Endodermal cell (in vitro differentiated cells): ENCODE measurements around the gene GOLGA5. TPM values are rescaled to one million over a fixed set of nuclear protein-coding genes. Genes with fewer than 3 reads are reported as not detected.
"Not testable (repeated sequence)": the region's sequence is repeated elsewhere in the genome, so short reads cannot be mapped to it uniquely, and the experiment has no call there.

ENCODE experiments used
- DNase-seq: peaks from one replicate; pipeline ENCODE4 v3.0.0-alpha.2; 2017
- H3K27ac ChIP-seq: 2 replicates; pipeline ENCODE4 v1.5.1; 2013; ENCODE audit warnings: mild to moderate bottlenecking, low read depth, low read length, moderate library complexity
- H3K27me3 ChIP-seq: 2 replicates; pipeline ENCODE4 v1.6.1; 2013; ENCODE audit warnings: mild to moderate bottlenecking, low read length, moderate library complexity; ENCODE audit not compliant: insufficient read depth, control insufficient read depth, poor library complexity, severe bottlenecking
- H3K36me3 ChIP-seq: 2 replicates; pipeline ENCODE4 v1.7.0; 2013; ENCODE audit warnings: mild to moderate bottlenecking, low read length, moderate library complexity; ENCODE audit not compliant: control insufficient read depth, insufficient read depth
- H3K4me1 ChIP-seq: one replicate; pipeline ENCODE4 v1.7.0; 2013; ENCODE audit warnings: low read length; ENCODE audit not compliant: control insufficient read depth, insufficient read depth
- H3K4me3 ChIP-seq: 2 replicates; pipeline ENCODE4 v1.5.1; 2013; ENCODE audit warnings: mild to moderate bottlenecking, low read length, moderate library complexity
- H3K9ac ChIP-seq: 2 replicates; pipeline ENCODE4 v1.6.1; 2013; ENCODE audit warnings: mild to moderate bottlenecking, low read length, moderate library complexity; ENCODE audit not compliant: poor library complexity, severe bottlenecking; ENCODE audit errors: extremely low read depth
- H3K9me3 ChIP-seq: 2 replicates; pipeline ENCODE4 v1.6.1; 2013; ENCODE audit warnings: mild to moderate bottlenecking, low read length, moderate library complexity; ENCODE audit not compliant: control insufficient read depth
- H3K27ac Mint-ChIP-seq: 2 replicates; pipeline ENCODE4 v1.8.0; 2020; ENCODE audit warnings: mixed read lengths
- H3K27me3 Mint-ChIP-seq: 2 replicates; pipeline ENCODE4 v1.8.0; 2021; ENCODE audit warnings: mild to moderate bottlenecking, mixed read lengths; ENCODE audit not compliant: insufficient read depth
- H3K36me3 Mint-ChIP-seq: 2 replicates; pipeline ENCODE4 v1.8.0; 2020; ENCODE audit warnings: low read depth, mixed read lengths
- H3K4me1 Mint-ChIP-seq: 2 replicates; pipeline ENCODE4 v1.8.0; 2020; ENCODE audit warnings: mixed read lengths
- H3K4me3 Mint-ChIP-seq: 2 replicates; pipeline ENCODE4 v1.8.0; 2020; ENCODE audit warnings: mild to moderate bottlenecking, moderate library complexity, mixed read lengths
- H3K9me3 Mint-ChIP-seq: 2 replicates; pipeline ENCODE4 v1.8.0; 2020; ENCODE audit warnings: mild to moderate bottlenecking, mixed read lengths
- WGBS, 2 experiments: methylation state at CpG; one replicate each; pipeline versions ENCODE4 v1.1.5 to v1.1.7; 2013; ENCODE audit warnings: missing lambda C conversion rate in 2 of 2, mixed read lengths in 1 of 2; ENCODE audit not compliant: insufficient coverage in 1 of 2, insufficient read length in 1 of 2; 5-methylcytosine and 5-hydroxymethylcytosine counted together
- total RNA-seq, 2 donors: library from RNA; stranded (reverse); fragmentation: NEBNext Ultra II Directional in 1 of 2; extraction: Animal tissue kit (Norgen Biotek cat#: 25700) in 1 of 2; gene quantifications; 2 replicates in 1 of 2; 3 replicates in 1 of 2; pipeline ENCODE4 v1.2.1, GENCODE V29; 2021
- TF ChIP-seq, protein P1 (sequence below): fragments of 200-600 bp; sonication (generic); conservative IDR thresholded peaks from 2 replicates; pipeline ENCODE4 v1.5.0; 2021; ENCODE audit warnings: antibody characterized with exemption, mild to moderate bottlenecking

The GOLGA5 gene
- total RNA-seq, 2 donors from 2014 or later: 29.3 to 41.1 TPM

DNA sequence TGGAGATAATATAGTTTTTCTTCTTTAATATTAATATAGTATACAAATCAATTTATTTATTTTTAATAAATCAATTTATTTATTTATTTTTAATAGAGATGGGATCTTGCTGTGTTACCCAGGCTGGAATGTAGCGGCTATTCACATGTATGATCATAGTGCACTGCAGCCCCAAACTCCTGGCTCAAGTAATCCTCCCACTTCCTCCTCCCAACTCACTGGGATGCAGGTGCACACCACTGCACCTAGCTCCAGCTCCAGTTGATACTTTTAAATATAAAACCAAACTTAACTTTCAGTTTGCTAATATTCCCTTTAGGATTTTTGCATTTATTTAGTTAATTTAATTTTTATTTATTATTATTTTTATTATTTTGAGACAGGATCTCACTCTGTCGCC, 8.6 kb downstream of the GOLGA5 start:
- Histone ChIP-seq H3K4me3 (no peak overlapping the region), H3K27me3 (no peaks in the 10 kb centered on the region), H3K36me3 (peaks cover 44% of the 10 kb centered on the region), H3K9me3 (no peaks in the 10 kb centered on the region), H3K9ac (no peak overlapping the region), H3K4me1 (no peaks in the 10 kb centered on the region), H3K27ac (no peak overlapping the region)
- Mint-ChIP-seq H3K4me3 (no peak overlapping the region), H3K9me3 (no peaks in the 10 kb centered on the region), H3K27me3 (no peaks in the 10 kb centered on the region), H3K4me1 (peaks cover 6% of the 10 kb centered on the region), H3K27ac (no peak overlapping the region), H3K36me3 (peaks cover 52% of the 10 kb centered on the region)
- TF ChIP-seq, protein P1, sequence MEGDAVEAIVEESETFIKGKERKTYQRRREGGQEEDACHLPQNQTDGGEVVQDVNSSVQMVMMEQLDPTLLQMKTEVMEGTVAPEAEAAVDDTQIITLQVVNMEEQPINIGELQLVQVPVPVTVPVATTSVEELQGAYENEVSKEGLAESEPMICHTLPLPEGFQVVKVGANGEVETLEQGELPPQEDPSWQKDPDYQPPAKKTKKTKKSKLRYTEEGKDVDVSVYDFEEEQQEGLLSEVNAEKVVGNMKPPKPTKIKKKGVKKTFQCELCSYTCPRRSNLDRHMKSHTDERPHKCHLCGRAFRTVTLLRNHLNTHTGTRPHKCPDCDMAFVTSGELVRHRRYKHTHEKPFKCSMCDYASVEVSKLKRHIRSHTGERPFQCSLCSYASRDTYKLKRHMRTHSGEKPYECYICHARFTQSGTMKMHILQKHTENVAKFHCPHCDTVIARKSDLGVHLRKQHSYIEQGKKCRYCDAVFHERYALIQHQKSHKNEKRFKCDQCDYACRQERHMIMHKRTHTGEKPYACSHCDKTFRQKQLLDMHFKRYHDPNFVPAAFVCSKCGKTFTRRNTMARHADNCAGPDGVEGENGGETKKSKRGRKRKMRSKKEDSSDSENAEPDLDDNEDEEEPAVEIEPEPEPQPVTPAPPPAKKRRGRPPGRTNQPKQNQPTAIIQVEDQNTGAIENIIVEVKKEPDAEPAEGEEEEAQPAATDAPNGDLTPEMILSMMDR: no peak
- no peak for DNase-seq
- WGBS, 2 experiments: 83 to 91% methylated on average over 1 to 2 of the region's 2 CpGs

GRCh38 chr14:92813201-92813600, 19.1 kb downstream of the GOLGA5 start:
- H3K36me3 ChIP-seq: peaks cover 84% of the 10 kb centered on the region
- TF ChIP-seq, protein P1: no peak
- H3K4me1 ChIP-seq: no peaks in the 10 kb centered on the region
- H3K27me3 ChIP-seq: no peaks in the 10 kb centered on the region
- no peak for DNase-seq
- H3K27me3 Mint-ChIP-seq: no peaks in the 10 kb centered on the region
- H3K9me3 Mint-ChIP-seq: no peaks in the 10 kb centered on the region
- H3K27ac Mint-ChIP-seq: no peak overlapping the region
- H3K4me3 ChIP-seq: no peak overlapping the region
- H3K9me3 ChIP-seq: no peaks in the 10 kb centered on the region
- no peak overlapping the region for H3K27ac ChIP-seq
- no peak overlapping the region for H3K9ac ChIP-seq
- WGBS, 2 experiments: 95 to 100% methylated on average over 2 to 3 of the region's 3 CpGs
- H3K4me1 Mint-ChIP-seq: no peaks in the 10 kb centered on the region
- peaks cover 33% of the 10 kb centered on the region for H3K36me3 Mint-ChIP-seq
- no peak overlapping the region for H3K4me3 Mint-ChIP-seq

- no peaks in the 10 kb centered on the region for H3K9me3 ChIP-seq
- no peaks in the 10 kb centered on the region for H3K4me1 ChIP-seq
- H3K36me3 ChIP-seq: peaks cover 73% of the 10 kb centered on the region
- H3K9ac ChIP-seq: no peak overlapping the region
- peaks cover 52% of the 10 kb centered on the region for H3K36me3 Mint-ChIP-seq
- 94 to 96% methylated on average over 6 of the region's 6 CpGs for WGBS, 2 experiments
- no peaks in the 10 kb centered on the region for H3K4me1 Mint-ChIP-seq
- no peak overlapping the region for H3K4me3 ChIP-seq
- no peaks in the 10 kb centered on the region for H3K9me3 Mint-ChIP-seq
- H3K27me3 Mint-ChIP-seq: no peaks in the 10 kb centered on the region
- H3K27me3 ChIP-seq: no peaks in the 10 kb centered on the region
- TF ChIP-seq, protein P1: no peak
- no peak for DNase-seq
- H3K27ac ChIP-seq: no peak overlapping the region
- H3K27ac Mint-ChIP-seq: no peak overlapping the region
- H3K4me3 Mint-ChIP-seq: no peak overlapping the region
Observed at GRCh38 chr14:92819011-92819597, 25.0 kb downstream of the GOLGA5 start.

DNA sequence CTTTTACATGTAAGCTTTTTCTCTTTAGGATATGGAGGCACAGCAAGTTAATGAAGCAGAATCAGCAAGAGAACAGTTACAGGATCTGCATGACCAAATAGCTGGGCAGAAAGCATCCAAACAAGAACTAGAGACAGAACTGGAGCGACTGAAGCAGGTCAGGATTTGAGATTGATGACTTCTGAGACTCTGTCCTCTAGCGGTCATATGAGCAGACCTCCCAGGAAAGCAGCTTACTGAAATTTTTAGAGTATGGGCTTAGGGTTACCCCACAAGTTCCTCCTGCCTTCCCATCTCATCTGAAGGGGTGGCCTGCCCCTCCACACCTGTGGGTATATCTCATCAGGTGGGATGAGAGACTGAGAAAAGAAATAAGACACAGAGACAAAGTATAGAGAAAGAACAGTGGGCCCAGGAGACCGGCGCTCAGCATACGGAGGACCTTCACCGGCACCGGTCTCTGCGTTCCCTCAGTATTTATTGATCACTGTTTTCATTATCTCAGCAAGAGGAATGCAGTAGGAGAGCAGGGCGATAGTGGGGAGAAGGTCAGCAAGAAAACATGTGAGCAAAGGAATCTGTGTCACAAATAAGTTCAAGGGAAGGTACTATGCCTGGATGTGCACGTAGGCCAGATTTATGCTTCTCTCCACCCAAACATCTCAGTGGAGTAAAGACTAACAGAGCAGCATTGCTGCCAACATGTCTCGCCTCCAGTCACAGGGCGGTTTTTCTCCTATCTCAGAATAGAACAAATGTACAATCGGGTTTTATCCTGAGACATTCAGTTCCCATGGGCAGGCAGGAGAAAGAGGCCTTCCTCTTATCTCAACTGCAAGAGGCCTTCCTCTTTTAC, 25.8 kb downstream of the GOLGA5 start:
- not testable (repeated sequence) for H3K9me3 Mint-ChIP-seq, H3K27ac Mint-ChIP-seq, H3K4me1 ChIP-seq, H3K9me3 ChIP-seq, H3K4me3 Mint-ChIP-seq, H3K4me1 Mint-ChIP-seq, DNase-seq, H3K27ac ChIP-seq, H3K9ac ChIP-seq, H3K27me3 Mint-ChIP-seq, H3K4me3 ChIP-seq, H3K27me3 ChIP-seq
- WGBS, 2 experiments: 96 to 97% methylated on average over 6 to 13 of the region's 13 CpGs
- peaks cover 79% of the 10 kb centered on the region for H3K36me3 ChIP-seq
- peaks cover 55% of the 10 kb centered on the region for H3K36me3 Mint-ChIP-seq

DNA sequence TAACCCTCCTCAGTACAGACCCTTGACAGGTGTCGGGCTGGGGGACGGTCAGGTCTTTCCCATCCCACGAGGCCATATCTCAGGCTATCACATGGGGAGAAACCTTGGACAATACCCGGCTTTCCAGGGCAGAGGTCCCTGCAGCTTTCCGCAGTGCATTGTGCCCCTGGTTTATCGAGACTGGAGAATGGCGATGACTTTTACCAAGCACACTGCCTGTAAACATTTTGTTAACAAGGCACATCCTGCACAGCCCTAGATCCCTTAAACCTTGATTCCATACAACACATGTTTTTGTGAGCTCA, 26.4 kb downstream of the GOLGA5 start:
- H3K27ac Mint-ChIP-seq, H3K4me3 Mint-ChIP-seq, H3K9ac ChIP-seq, H3K27me3 Mint-ChIP-seq, H3K9me3 ChIP-seq, H3K9me3 Mint-ChIP-seq, DNase-seq, H3K27me3 ChIP-seq, H3K27ac ChIP-seq, H3K4me1 ChIP-seq, H3K4me1 Mint-ChIP-seq, H3K4me3 ChIP-seq: not testable (repeated sequence)
- peaks cover 55% of the 10 kb centered on the region for H3K36me3 Mint-ChIP-seq
- 93 to 94% methylated on average over 3 to 5 of the region's 7 CpGs for WGBS, 2 experiments
- H3K36me3 ChIP-seq: peaks cover 80% of the 10 kb centered on the region
